SU-DHL-6 (cell line): ENCODE measurements around the gene ECI1.

ENCODE experiments used
- H2AFZ ChIP-seq: fragments of 200-600 bp; sonication (generic); 2 replicates; pipeline ENCODE4 v1.6.1; 2014; ENCODE audit warnings: low read depth, mild to moderate bottlenecking, moderate library complexity, mixed read lengths, antibody characterized with exemption, low read length; ENCODE audit not compliant: severe bottlenecking
- H3F3A ChIP-seq: fragments of 200-600 bp; shearing (Covaris generic); 2 replicates; pipeline ENCODE4 v1.6.0; 2016; ENCODE audit warnings: antibody characterized with exemption, mild to moderate bottlenecking; ENCODE audit not compliant: insufficient read depth
- H3K27ac ChIP-seq: fragments of 200-600 bp; sonication (generic); 2 replicates; pipeline ENCODE4 v1.5.1; 2016; ENCODE audit warnings: low read depth, mild to moderate bottlenecking, low read length, moderate library complexity, mixed read lengths
- H3K27me3 ChIP-seq: fragments of 200-600 bp; sonication (generic), shearing (Covaris generic); 2 replicates; pipeline ENCODE4 v1.6.0; 2014; ENCODE audit warnings: mild to moderate bottlenecking, low read length
- H3K36me3 ChIP-seq: fragments of 200-600 bp; sonication (generic); 2 replicates; pipeline ENCODE4 v1.6.1; 2014; ENCODE audit warnings: mild to moderate bottlenecking, low read length, mixed read lengths
- H3K4me2 ChIP-seq: fragments of 300-600, 200-600 bp; shearing (Covaris generic), sonication (generic); 2 replicates; pipeline ENCODE4 v1.6.0; 2014; ENCODE audit warnings: low read length, low read depth, mild to moderate bottlenecking; ENCODE audit not compliant: poor library complexity, severe bottlenecking
- H3K4me3 ChIP-seq: fragments of 200-600 bp; sonication (generic); 2 replicates; pipeline ENCODE4 v1.5.1; 2014; ENCODE audit warnings: antibody characterized with exemption, low read length, mild to moderate bottlenecking, mixed read lengths; ENCODE audit not compliant: insufficient read depth, poor library complexity, severe bottlenecking
- H3K79me2 ChIP-seq: fragments of 200-600 bp; sonication (generic); 2 replicates; pipeline ENCODE4 v1.6.1; 2014; ENCODE audit warnings: mild to moderate bottlenecking, low read length, moderate library complexity; ENCODE audit not compliant: insufficient read depth
- H3K9ac ChIP-seq: fragments of 200-600 bp; sonication (generic); 2 replicates; pipeline ENCODE4 v1.7.0; 2014; ENCODE audit warnings: mild to moderate bottlenecking, low read length
- H3K9me2 ChIP-seq: fragments of 200-600 bp; sonication (generic); replicated peaks from 2 replicates; pipeline ENCODE4 v1.6.1; 2014; ENCODE audit warnings: low read length; ENCODE audit not compliant: insufficient read depth
- H3K9me3 ChIP-seq: fragments of 200-600 bp; sonication (generic); 2 replicates; pipeline ENCODE4 v1.6.1; 2014; ENCODE audit warnings: low read length, mixed read lengths; ENCODE audit not compliant: insufficient read depth
- H4K20me1 ChIP-seq: fragments of 200-600 bp; sonication (generic); 2 replicates; pipeline ENCODE4 v1.6.1; 2014; ENCODE audit warnings: low read depth, mild to moderate bottlenecking, antibody characterized with exemption, low read length, moderate library complexity, mixed read lengths
- CTCF ChIP-seq: fragments of 200-600 bp; sonication (generic); IDR thresholded peaks from one replicate; pipeline ENCODE4 v1.5.1; 2017; ENCODE audit warnings: antibody characterized with exemption, mild to moderate bottlenecking, low read length, moderate library complexity; ENCODE audit not compliant: insufficient read depth, poor library complexity, severe bottlenecking
- EZH2phosphoT487 ChIP-seq: fragments of 200-600 bp; sonication (generic), shearing (Covaris generic); conservative IDR thresholded peaks from 2 replicates; pipeline ENCODE4 v1.6.1; 2018; ENCODE audit warnings: mild to moderate bottlenecking, antibody characterized with exemption, low read length, moderate library complexity, mixed read lengths

The ECI1 gene

GRCh38 chr16:2295056-2295798 is 43.8 kb upstream of the ECI1 start:
- H3K4me2 ChIP-seq: no peak overlapping the region
- H4K20me1 ChIP-seq: no peaks in the 10 kb centered on the region
- H3K4me3 ChIP-seq: no peak overlapping the region
- H3K79me2 ChIP-seq: no peaks in the 10 kb centered on the region
- H3F3A ChIP-seq: no peaks in the 10 kb centered on the region
- no peak overlapping the region for H3K9ac ChIP-seq
- no peak overlapping the region for H2AFZ ChIP-seq
- H3K27ac ChIP-seq: no peak overlapping the region
- no peaks in the 10 kb centered on the region for H3K9me3 ChIP-seq
- no peaks in the 10 kb centered on the region for H3K9me2 ChIP-seq
- no peaks in the 10 kb centered on the region for H3K27me3 ChIP-seq
- no peaks in the 10 kb centered on the region for H3K36me3 ChIP-seq
- no peak for TF ChIP-seq EZH2phosphoT487
- no peak for TF ChIP-seq CTCF

- Histone ChIP-seq H3K9me2 (no peaks in the 10 kb centered on the region), H3K4me3 (no peak overlapping the region), H3F3A (no peaks in the 10 kb centered on the region), H2AFZ (no peak overlapping the region), H3K27me3 (no peaks in the 10 kb centered on the region), H3K9ac (no peak overlapping the region), H3K9me3 (no peaks in the 10 kb centered on the region), H4K20me1 (no peaks in the 10 kb centered on the region), H3K36me3 (no peaks in the 10 kb centered on the region), H3K4me2 (no peak overlapping the region), H3K79me2 (no peaks in the 10 kb centered on the region), H3K27ac (no peak overlapping the region)
- TF ChIP-seq CTCF (no peak), EZH2phosphoT487 (no peak)
Measured at GRCh38 chr16:2292221-2292620, 40.8 kb upstream of the ECI1 start.

GRCh38 chr16:2289282-2289681 is 37.9 kb upstream of the ECI1 start:
- no peaks in the 10 kb centered on the region for H3K79me2 ChIP-seq
- H3K9me2 ChIP-seq: no peaks in the 10 kb centered on the region
- no peak for TF ChIP-seq EZH2phosphoT487
- no peak for TF ChIP-seq CTCF
- H3K27ac ChIP-seq: no peak overlapping the region
- no peak overlapping the region for H3K4me2 ChIP-seq
- no peaks in the 10 kb centered on the region for H3F3A ChIP-seq
- H3K9ac ChIP-seq: no peak overlapping the region
- H3K9me3 ChIP-seq: no peaks in the 10 kb centered on the region
- H3K36me3 ChIP-seq: no peaks in the 10 kb centered on the region
- no peaks in the 10 kb centered on the region for H4K20me1 ChIP-seq
- H3K27me3 ChIP-seq: no peaks in the 10 kb centered on the region
- no peak overlapping the region for H2AFZ ChIP-seq
- H3K4me3 ChIP-seq: no peak overlapping the region
